H1 (cell line): Measurements from ENCODE around the gene UBE2G2.

Source experiments
- CEBPB ChIP-seq: IDR thresholded peaks from 2 replicates; pipeline ENCODE4 v1.6.1; 2012; ENCODE audit warnings: low read depth, low read length
- CTCF ChIP-seq, 3 experiments: IDR thresholded peaks; 1 replicate in 2 of 3; 2 replicates in 1 of 3; pipeline versions ENCODE4 v1.5.1 to v1.6.1; 2011; ENCODE audit warnings: low read length in 3 of 3, mild to moderate bottlenecking in 3 of 3, inconsistent platforms in 2 of 3, low read depth in 1 of 3, moderate library complexity in 1 of 3; ENCODE audit not compliant: insufficient read depth in 1 of 3; ENCODE audit errors: control extremely low read depth in 1 of 3
- EP300 ChIP-seq, 2 experiments: IDR thresholded peaks; 1 replicate in 1 of 2; 2 replicates in 1 of 2; pipeline ENCODE4 v1.6.1; 2011 to 2012; ENCODE audit warnings: low read depth in 2 of 2, low read length in 2 of 2, mild to moderate bottlenecking in 2 of 2, borderline replicate concordance in 1 of 2, inconsistent platforms in 1 of 2, moderate library complexity in 1 of 2
- POLR2A ChIP-seq, 2 experiments: IDR thresholded peaks; 1 replicate in 1 of 2; 2 replicates in 1 of 2; pipeline ENCODE4 v1.6.1; 2011; ENCODE audit warnings: low read depth in 2 of 2, low read length in 2 of 2, mild to moderate bottlenecking in 2 of 2; ENCODE audit errors: control extremely low read depth in 1 of 2
- POLR2AphosphoS5 ChIP-seq: IDR thresholded peaks from 2 replicates; pipeline ENCODE4 v1.6.1; 2011; ENCODE audit warnings: low read depth, low read length

- no peak for TF ChIP-seq POLR2A (IDR thresholded peaks at IDR 0.05; ENCODE audit: control extremely low read depth in 1 of 2, low read depth in 2 of 2, low read length in 2 of 2)
- TF ChIP-seq CTCF (IDR thresholded peaks at IDR 0.05; ENCODE audit: control extremely low read depth in 1 of 3, insufficient read depth in 1 of 3, low read depth in 1 of 3, low read length in 3 of 3), result no peak
- no peak for TF ChIP-seq CEBPB
- TF ChIP-seq EP300 (IDR thresholded peaks at IDR 0.05; ENCODE audit: borderline replicate concordance in 1 of 2, low read depth in 2 of 2, low read length in 2 of 2), result no peak
- no peak for TF ChIP-seq POLR2AphosphoS5
Measured at GRCh38 chr21:44720170-44720569, 81.5 kb downstream of the UBE2G2 start.
